Glutamatergic neuron (in vitro differentiated cells): ENCODE results near the gene ZXDC. TPM values are rescaled to one million over a fixed set of nuclear protein-coding genes. Genes with fewer than 3 reads are reported as not detected.

Source experiments
- DNase-seq: peaks from one replicate; pipeline ENCODE4 v3.0.0; 2022
- H3K27ac Mint-ChIP-seq: one replicate; pipeline ENCODE4 v1.8.0; 2020; ENCODE audit warnings: mild to moderate bottlenecking, mixed read lengths, inconsistent platforms; ENCODE audit not compliant: unreplicated experiment
- H3K27me3 Mint-ChIP-seq: one replicate; pipeline ENCODE4 v1.8.0; 2020; ENCODE audit warnings: mild to moderate bottlenecking, moderate library complexity, mixed read lengths, inconsistent platforms; ENCODE audit not compliant: unreplicated experiment
- H3K36me3 Mint-ChIP-seq: one replicate; pipeline ENCODE4 v1.8.0; 2020; ENCODE audit warnings: mild to moderate bottlenecking, mixed read lengths, inconsistent platforms; ENCODE audit not compliant: unreplicated experiment
- H3K4me1 Mint-ChIP-seq: one replicate; pipeline ENCODE4 v1.8.0; 2020; ENCODE audit warnings: mild to moderate bottlenecking, low read depth, mixed read lengths, inconsistent platforms; ENCODE audit not compliant: unreplicated experiment
- H3K4me3 Mint-ChIP-seq: one replicate; pipeline ENCODE4 v1.8.0; 2020; ENCODE audit warnings: mild to moderate bottlenecking, mixed read lengths, inconsistent platforms; ENCODE audit not compliant: unreplicated experiment
- H3K9me3 Mint-ChIP-seq: one replicate; pipeline ENCODE4 v1.8.0; 2020; ENCODE audit warnings: mild to moderate bottlenecking, moderate library complexity, mixed read lengths, inconsistent platforms; ENCODE audit not compliant: unreplicated experiment
- total RNA-seq: library from RNA; stranded (reverse); fragmentation: NEBNext Ultra II Directional; extraction: Animal tissue kit (Norgen Biotek cat#: 25700); gene quantifications from one replicate; pipeline ENCODE4 v1.2.1, GENCODE V29; 2021; ENCODE audit not compliant: unreplicated experiment
- TF ChIP-seq, protein P1 (sequence below): fragments of 200-600 bp; sonication (generic); IDR thresholded peaks from one replicate; pipeline ENCODE4 v1.5.0; 2021; ENCODE audit not compliant: partially characterized antibody, unreplicated experiment

Gene ZXDC
- total RNA-seq, 1 donor from 2014 or later, result 39.5 TPM

DNA sequence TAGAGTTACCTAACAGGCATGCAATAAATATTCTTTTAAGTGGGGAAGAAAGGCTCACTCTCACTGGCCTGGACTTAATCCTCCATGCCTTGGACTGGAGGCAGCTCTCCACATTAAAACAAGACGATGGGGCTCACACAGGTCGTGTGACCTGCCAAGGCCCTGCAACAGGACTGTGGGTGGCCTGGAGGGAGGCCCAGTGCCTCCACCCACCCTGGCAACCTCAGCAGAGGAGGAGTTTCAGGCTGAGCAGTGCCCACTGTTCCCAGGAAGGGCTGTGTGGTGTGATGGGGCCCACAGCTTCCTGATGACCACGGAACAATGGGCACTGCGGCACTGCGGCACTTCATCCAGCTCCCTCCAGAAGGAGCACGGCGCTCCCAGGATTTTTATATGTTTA lies 36.3 kb upstream of the ZXDC start:
- peak; percentile 5 for DNase-seq
- H3K4me1 Mint-ChIP-seq, result peaks cover 3% of the 10 kb centered on the region

DNA sequence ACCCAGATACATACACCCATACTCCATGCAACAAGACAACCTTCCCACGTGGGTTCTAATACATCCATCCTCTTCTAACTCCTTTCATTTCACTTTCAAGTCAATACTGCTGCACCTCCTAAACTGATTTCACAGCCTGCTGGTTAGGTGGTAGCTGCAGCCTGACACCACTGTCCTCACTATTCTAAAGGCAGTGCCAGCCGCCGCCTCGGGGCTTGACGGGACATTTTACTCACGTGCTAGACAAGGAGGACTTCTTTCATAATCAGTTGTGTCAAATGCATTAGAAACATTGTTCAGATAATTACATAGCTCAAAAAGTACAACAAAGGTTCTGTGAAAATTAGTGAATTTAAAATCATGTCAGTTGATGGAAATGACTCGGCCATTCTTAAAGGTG lies 35.6 kb upstream of the ZXDC start:
- peaks cover 4% of the 10 kb centered on the region for H3K27me3 Mint-ChIP-seq
- H3K4me3 Mint-ChIP-seq, result no peak overlapping the region
- DNase-seq, result peak; percentile 13
- no peak overlapping the region for H3K27ac Mint-ChIP-seq
- peaks cover 3% of the 10 kb centered on the region for H3K4me1 Mint-ChIP-seq
- no peaks in the 10 kb centered on the region for H3K36me3 Mint-ChIP-seq
- TF ChIP-seq, protein P1, sequence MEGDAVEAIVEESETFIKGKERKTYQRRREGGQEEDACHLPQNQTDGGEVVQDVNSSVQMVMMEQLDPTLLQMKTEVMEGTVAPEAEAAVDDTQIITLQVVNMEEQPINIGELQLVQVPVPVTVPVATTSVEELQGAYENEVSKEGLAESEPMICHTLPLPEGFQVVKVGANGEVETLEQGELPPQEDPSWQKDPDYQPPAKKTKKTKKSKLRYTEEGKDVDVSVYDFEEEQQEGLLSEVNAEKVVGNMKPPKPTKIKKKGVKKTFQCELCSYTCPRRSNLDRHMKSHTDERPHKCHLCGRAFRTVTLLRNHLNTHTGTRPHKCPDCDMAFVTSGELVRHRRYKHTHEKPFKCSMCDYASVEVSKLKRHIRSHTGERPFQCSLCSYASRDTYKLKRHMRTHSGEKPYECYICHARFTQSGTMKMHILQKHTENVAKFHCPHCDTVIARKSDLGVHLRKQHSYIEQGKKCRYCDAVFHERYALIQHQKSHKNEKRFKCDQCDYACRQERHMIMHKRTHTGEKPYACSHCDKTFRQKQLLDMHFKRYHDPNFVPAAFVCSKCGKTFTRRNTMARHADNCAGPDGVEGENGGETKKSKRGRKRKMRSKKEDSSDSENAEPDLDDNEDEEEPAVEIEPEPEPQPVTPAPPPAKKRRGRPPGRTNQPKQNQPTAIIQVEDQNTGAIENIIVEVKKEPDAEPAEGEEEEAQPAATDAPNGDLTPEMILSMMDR, result no peak
- H3K9me3 Mint-ChIP-seq, result peaks cover 5% of the 10 kb centered on the region

More for the DNA sequence above, 36.3 kb upstream of the ZXDC start:
- TF ChIP-seq, protein P1, result no peak
- Mint-ChIP-seq H3K27ac (no peak overlapping the region), H3K4me3 (no peak overlapping the region), H3K9me3 (peaks cover 5% of the 10 kb centered on the region), H3K27me3 (peaks cover 7% of the 10 kb centered on the region), H3K36me3 (no peaks in the 10 kb centered on the region)

DNA sequence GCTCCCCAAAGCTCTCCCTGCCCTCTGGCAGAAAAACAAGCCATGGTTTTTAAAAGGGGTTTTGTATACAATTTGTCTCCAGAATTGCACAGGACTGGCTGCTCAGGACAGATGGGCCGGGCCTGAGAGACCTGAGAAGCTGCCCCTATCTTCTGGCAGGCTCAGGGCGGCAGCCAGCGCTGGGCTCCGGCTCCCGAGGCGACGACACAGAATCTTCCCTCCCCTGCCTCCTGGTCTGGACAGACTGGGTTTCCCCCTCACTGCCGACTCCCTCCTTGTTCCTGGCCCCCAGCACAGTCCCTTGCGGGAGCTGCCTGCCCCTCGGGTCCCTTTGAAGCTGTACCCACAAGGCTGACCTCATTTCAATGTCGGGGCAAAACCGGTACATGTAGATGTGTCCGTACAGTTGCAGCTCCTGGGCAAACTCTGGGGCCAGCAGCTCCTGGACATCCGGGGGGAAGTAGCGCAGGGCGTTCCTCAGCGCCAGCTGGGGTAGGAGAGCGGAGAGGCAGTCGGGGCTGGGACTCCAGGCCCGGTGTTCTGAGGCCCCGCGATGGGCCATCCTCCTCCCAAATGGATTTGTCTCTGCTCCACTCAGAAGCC lies 34.7 kb upstream of the ZXDC start:
- Mint-ChIP-seq H3K4me3 (no peak overlapping the region), H3K4me1 (peaks cover 3% of the 10 kb centered on the region)
- DNase-seq, result peak; percentile 35

DNA sequence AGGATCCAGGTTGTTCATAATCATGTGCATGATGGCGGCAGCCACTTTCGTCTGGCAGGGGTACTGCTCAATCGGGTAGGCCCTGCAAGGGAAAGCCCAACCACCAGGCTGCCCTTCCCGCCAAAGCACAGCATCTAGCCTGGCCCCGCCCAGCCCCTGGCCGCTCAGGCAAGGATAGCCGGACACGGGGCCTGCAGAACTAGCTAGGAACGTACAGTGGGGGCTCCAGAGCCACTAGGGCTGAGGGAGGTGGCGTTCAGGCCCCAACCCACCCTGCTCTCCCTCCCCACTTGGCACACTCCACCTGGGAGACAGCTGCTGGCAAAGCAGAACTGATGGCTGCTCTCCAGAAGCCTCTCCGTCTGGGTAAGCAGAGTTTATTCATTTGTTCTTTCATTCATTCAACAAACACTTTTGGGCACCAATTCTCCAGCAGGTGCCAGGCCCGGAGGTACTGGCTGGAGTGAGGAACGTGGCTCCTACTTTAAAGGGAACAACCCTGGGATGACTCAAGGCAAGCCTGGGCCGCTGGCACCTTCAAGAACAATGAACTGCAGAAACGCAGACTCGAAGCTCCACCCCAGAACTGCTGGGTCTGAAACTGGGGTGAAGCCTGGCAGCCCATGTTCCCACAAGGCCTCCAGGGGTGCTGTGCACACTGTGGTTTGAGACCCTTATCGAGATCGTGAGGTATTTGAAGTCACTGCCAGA lies 34.1 kb upstream of the ZXDC start:
- TF ChIP-seq, protein P1, result no peak
- Mint-ChIP-seq H3K27me3 (peaks cover 7% of the 10 kb centered on the region), H3K27ac (no peak overlapping the region), H3K9me3 (peaks cover 5% of the 10 kb centered on the region), H3K4me1 (peaks cover 4% of the 10 kb centered on the region), H3K4me3 (no peak overlapping the region), H3K36me3 (peaks cover 4% of the 10 kb centered on the region)
- DNase-seq, result peak; percentile 31

More for the DNA sequence above, 34.7 kb upstream of the ZXDC start:
- TF ChIP-seq, protein P1, result no peak
- H3K27me3 Mint-ChIP-seq, result peaks cover 4% of the 10 kb centered on the region
- H3K36me3 Mint-ChIP-seq, result no peaks in the 10 kb centered on the region
- no peak overlapping the region for H3K27ac Mint-ChIP-seq
- peaks cover 5% of the 10 kb centered on the region for H3K9me3 Mint-ChIP-seq

DNA sequence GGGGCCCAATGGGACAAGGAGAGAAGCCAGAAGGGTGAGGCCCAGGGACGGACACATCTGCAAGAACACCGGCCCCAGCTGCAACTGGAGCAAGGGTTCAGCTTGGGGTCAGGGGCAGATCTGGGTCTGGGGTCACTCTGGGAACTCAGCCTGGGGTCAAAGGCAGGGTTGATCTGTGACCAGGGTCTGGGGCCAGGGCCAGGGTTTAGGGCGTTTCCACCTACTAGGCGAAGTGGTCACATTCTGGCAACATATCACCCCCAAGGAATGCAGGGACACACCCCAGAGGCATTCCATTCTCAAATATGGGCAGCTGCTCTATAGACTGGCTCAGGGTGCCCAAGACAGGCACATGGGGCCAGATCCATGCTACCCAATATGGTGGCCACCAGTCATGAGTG lies 32.9 kb upstream of the ZXDC start:
- Mint-ChIP-seq H3K4me1 (peaks cover 4% of the 10 kb centered on the region), H3K27ac (no peak overlapping the region), H3K4me3 (no peak overlapping the region), H3K36me3 (peaks cover 4% of the 10 kb centered on the region), H3K27me3 (peaks cover 7% of the 10 kb centered on the region), H3K9me3 (peaks cover 1% of the 10 kb centered on the region)
- TF ChIP-seq, protein P1, result no peak
- DNase-seq, result peak; percentile 8
